RWPE2 (cell line): ENCODE measurements around the gene EYA3.

Experiments
- ATAC-seq: fragments of 200-7000 bp; cut with Tn5 transposase; 3 replicates; pipeline ENCODE4 v1.9.1; 2021; ENCODE audit warnings: low read depth
- DNase-seq: peaks from one replicate; pipeline ENCODE4 v3.0.0-alpha.2; 2020; ENCODE audit warnings: low spot score
- H3K27ac ChIP-seq: fragments of 450-650 bp; 2 replicates; pipeline ENCODE4 v1.5.1; 2017; ENCODE audit warnings: mild to moderate bottlenecking; ENCODE audit not compliant: poor library complexity, severe bottlenecking
- H3K27me3 ChIP-seq: fragments of 250-450 bp; sonication (Bioruptor Pico); 2 replicates; pipeline ENCODE4 v1.5.1; 2021; ENCODE audit warnings: mild to moderate bottlenecking, moderate library complexity; ENCODE audit not compliant: insufficient read depth, poor library complexity, severe bottlenecking
- H3K36me3 ChIP-seq: fragments of 250-450 bp; sonication (Bioruptor Pico); 2 replicates; pipeline ENCODE4 v1.5.1; 2020; ENCODE audit warnings: low read depth, mild to moderate bottlenecking, moderate library complexity
- H3K4me1 ChIP-seq: fragments of 250-450 bp; sonication (Bioruptor Pico); 2 replicates; pipeline ENCODE4 v1.5.1; 2021; ENCODE audit warnings: mild to moderate bottlenecking, moderate library complexity; ENCODE audit not compliant: insufficient read depth, poor library complexity, severe bottlenecking
- H3K4me3 ChIP-seq: fragments of 250-450 bp; sonication (Bioruptor Pico); 2 replicates; pipeline ENCODE4 v1.5.1; 2021; ENCODE audit warnings: mild to moderate bottlenecking, moderate library complexity; ENCODE audit not compliant: severe bottlenecking
- H3K9me3 ChIP-seq: fragments of 250-450 bp; sonication (Bioruptor Pico); 2 replicates; pipeline ENCODE4 v1.5.1; 2021; ENCODE audit warnings: mild to moderate bottlenecking, moderate library complexity; ENCODE audit not compliant: severe bottlenecking
- CTCF ChIP-seq: fragments of 450-650 bp; IDR thresholded peaks from one replicate; pipeline ENCODE4 v1.5.1; 2017; ENCODE audit warnings: mild to moderate bottlenecking, moderate library complexity; ENCODE audit not compliant: poor library complexity, severe bottlenecking

Gene EYA3

DNA sequence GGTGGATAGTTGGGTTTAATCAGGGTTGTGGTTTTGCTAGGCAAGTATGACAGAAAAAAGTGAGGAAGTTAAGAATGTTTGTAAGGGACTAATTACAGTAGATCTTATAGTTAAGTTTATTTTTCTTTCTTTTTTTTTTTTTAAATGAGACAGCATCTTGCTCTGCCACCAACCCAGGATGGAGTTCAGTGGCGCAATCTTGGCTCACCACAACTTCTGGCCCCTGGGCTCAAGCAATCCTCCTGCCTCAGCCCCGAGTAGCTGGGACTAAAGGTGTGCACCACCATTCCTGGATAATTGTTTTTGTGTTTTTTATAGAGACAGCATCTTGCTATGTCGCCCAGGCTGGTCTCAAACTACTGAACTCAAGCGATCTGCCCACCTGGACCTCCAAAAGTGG lies 41.7 kb downstream of the EYA3 start:
- DNase-seq (no peak), ATAC-seq (no peak)
- TF ChIP-seq CTCF = no peak
- Histone ChIP-seq H3K4me3 (no peak overlapping the region), H3K9me3 (no peaks in the 10 kb centered on the region), H3K36me3 (peaks cover 41% of the 10 kb centered on the region), H3K4me1 (no peaks in the 10 kb centered on the region), H3K27ac (no peak overlapping the region), H3K27me3 (no peaks in the 10 kb centered on the region)

GRCh38 chr1:28045777-28046176 lies 42.6 kb downstream of the EYA3 start:
- no peaks in the 10 kb centered on the region for H3K9me3 ChIP-seq
- no peak for DNase-seq
- H3K36me3 ChIP-seq = peaks cover 46% of the 10 kb centered on the region
- no peaks in the 10 kb centered on the region for H3K27me3 ChIP-seq
- H3K4me3 ChIP-seq = no peak overlapping the region
- no peak for TF ChIP-seq CTCF
- H3K4me1 ChIP-seq = no peaks in the 10 kb centered on the region
- ATAC-seq = no peak
- no peak overlapping the region for H3K27ac ChIP-seq

DNA sequence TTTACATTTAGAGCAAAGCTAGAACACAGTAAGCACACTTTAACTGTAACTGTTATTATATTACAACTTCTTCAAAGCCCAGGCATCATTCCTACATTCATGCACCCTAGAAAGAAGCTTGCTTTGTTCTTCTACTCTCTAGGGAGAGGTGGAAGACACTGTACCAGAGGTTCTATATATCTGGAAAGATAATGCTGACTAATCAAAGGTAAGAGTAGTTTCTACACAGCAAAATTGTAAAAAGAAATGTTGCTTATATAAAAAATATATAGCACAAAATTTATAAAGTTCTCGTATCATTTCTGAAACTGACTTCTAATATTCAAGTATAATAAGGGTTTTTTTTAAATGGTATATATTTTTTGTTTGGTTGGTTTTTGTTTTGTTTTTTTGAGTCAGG lies 44.0 kb downstream of the EYA3 start:
- Histone ChIP-seq H3K36me3 (peaks cover 58% of the 10 kb centered on the region), H3K4me3 (no peak overlapping the region), H3K4me1 (no peaks in the 10 kb centered on the region), H3K27me3 (no peaks in the 10 kb centered on the region), H3K9me3 (no peaks in the 10 kb centered on the region), H3K27ac (no peak overlapping the region)
- DNase-seq = no peak
- TF ChIP-seq CTCF = no peak
- no peak for ATAC-seq

DNA sequence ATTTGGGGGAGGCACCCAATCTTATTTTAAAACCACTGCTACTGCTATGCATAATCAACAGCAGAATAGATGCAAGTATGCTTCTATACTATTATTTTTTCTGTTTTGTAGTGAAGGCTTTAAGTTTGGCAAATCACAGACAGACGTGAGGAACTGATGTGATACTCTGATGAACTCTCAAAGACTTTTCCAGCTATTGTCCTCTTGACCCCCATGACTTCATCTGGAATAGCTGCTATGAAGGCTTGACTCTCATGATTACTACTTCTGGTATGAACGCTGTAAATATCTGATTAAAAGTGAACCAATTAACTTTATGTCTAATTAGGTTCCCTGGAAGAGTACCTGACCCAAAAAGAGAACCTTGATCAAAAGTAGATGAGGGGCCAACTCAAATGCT lies 49.1 kb downstream of the EYA3 start:
- TF ChIP-seq CTCF = no peak
- H3K27me3 ChIP-seq = no peaks in the 10 kb centered on the region
- no peak overlapping the region for H3K27ac ChIP-seq
- ATAC-seq (no peak), DNase-seq (no peak)
- H3K9me3 ChIP-seq = no peaks in the 10 kb centered on the region
- no peaks in the 10 kb centered on the region for H3K4me1 ChIP-seq
- H3K4me3 ChIP-seq = no peak overlapping the region
- H3K36me3 ChIP-seq = peaks cover 52% of the 10 kb centered on the region

DNA sequence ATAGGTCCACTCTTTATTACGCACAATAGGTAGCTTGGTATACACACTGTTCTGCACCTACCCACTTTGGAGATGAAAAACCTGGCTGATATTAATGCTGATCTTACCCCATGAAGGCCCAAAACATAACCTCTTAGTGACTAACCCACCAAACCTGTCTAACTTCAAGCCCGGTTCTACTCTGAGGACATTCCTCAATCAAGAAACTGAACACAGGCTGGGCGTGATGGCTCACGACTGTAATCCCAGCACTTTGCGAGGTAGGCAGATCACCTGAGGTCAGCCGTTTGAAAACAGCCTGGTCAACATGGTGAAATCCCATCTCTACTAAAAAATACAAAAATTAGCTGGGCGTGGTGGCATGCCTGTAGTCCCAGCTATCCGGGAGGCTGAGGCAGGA lies 50.5 kb downstream of the EYA3 start:
- ATAC-seq (no peak), DNase-seq (no peak)
- Histone ChIP-seq H3K36me3 (peaks cover 48% of the 10 kb centered on the region), H3K27me3 (no peaks in the 10 kb centered on the region), H3K4me1 (no peaks in the 10 kb centered on the region), H3K9me3 (no peaks in the 10 kb centered on the region), H3K27ac (no peak overlapping the region), H3K4me3 (no peak overlapping the region)
- TF ChIP-seq CTCF = no peak
